ENCODE measurements around the gene GALNT13.
A peak's percentile ranks its signal among the peaks of the same experiment; 100 is the strongest.

The GALNT13 gene

DNA sequence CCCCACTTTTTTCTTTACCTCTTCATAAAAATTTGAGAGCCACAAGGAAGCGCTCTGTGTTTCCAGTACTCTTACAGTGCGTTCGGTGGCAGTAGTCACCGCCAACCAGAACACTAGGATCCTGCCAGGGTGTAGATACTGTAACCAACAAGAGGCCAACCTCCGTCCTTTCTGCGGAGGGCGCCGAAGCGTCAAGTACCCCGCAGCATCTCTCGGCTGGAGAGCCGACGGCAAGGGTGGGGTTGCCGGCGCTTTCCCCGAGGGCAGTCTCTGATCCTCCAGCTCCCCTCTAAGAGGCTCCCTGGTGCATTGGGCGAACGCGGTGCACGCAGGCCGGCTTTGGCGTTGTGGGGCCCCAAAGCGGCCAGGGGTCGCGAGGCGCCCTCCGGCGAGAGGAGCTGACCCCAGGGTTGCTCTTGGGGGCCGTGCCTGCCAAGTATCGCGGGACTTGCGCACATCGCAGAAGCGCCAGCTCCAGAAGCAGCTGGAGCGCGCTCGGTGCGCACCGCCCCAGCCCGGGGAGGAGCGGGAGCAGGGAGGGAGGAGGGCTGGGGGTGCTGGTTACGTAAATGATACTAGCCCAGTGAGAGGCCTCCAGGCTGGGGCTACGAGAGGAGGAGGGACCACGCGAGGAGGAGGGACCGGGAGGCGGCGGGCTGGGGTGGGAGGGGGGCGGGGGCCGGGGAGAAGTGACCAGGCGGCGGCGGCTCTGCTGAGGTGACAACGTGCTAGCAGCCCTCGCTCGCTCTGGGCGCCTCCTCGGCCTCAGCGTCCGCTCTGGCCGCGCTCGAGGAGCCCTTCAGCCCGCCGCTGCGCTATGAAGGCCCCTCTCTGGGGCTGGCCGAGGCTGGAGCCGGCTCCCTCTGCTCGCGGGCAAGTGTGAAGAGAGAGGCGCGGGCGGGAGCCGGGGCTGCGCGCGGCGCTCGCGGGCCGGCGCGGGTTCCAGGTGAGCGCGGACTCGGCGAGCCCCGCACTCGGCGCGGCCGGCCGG is at the start of gene GALNT13:
Gene GALNT13 (plus strand): TSS at position 692 of the 991 bp plus-strand sequence.
- no peak for DNase-seq

DNA sequence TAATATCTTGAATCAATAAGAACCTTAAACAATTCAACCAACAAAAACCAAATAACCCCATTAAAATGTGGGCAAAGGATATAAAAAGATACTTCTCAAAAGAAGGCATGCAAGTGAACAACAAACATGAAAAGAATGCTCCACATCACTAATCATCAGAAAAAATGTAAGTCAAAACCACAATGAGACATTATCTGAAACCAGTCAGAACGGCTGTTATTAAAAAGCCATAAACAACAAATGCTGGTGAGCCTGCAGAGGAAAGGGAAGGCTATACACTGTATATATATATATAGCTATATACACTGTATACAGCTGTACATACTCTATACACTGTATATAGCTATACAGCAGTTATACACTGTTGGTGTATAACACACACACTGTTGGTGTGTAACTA is 47.8 kb upstream of the GALNT13 start:
- peak; percentile 53 for DNase-seq

DNA sequence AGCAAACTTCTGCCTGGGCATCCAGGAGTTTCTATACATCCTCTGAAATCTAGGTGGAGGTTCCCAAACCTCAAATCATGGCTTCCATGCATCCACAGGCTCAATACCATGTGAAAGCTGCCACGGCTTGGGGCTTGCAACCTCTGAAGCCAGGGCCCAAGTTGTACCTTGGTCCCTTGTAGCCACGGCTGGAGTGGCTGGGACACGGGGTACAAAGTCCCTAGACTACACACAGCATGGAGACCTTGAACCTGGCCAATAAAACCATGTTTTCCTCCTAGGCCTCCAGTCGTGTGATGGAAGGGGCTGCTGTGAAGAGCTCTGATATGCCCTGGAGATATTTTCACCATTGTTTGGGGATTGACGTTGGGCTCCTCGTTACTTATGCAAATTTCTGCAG is 43.4 kb upstream of the GALNT13 start:
- DNase-seq: no peak

DNA sequence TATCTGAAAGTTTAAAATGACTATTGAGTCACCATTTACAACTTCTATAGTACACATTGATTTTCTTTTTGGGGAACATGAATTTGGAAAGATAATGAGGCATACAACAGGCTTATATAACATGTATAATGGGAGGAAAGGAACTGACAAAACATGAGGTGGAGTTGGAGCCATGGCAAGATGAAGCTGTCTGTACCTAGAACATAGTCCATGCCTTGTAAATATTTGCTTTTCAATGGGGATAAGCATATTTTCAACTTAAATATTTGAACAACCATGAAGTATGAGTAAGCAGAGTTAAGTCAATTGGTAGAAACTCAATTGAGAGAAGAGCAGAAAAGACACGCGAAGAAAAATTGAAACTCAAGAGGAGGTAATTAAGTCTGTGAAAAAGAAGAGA is 37.1 kb upstream of the GALNT13 start:
- no peak for DNase-seq

DNA sequence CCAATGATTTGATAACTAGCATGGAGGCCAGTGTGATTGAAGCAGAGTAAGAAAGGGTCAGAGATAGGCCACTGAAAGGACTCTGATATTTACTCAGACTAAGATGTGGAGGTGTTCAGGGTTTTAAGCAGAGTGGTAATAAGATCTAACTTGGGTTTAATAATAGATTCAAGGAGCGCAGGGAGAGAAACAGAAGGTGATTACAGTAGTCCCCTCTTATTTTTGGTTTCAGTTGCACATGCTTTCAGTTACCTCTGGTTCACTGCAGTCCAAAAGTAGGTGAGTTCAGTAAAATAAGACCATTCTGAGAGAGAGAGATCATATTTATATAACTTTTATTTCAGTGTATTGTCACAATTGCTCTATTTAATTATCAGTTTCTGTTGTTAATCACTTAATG is 13.5 kb upstream of the GALNT13 start:
- DNase-seq: no peak

DNA sequence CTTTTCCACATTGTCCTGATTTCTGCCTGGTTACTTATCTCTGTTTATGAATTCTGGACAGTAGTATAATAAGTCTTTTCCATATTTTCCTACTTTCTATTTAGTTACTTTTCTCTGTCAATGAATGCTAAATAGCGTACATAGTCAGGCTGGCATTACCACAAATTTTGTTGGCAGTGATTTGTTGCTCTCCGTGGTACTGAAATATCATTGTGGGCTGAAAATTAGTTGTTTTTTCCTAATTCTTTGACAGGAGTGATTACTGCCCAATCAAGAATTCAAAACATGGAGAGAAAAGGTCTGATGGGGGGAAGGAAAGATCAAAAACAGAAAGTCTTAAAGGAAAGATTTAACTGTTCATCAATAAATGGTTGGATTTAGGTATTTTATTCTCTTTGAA is 7.7 kb upstream of the GALNT13 start:
- no peak for DNase-seq

DNA sequence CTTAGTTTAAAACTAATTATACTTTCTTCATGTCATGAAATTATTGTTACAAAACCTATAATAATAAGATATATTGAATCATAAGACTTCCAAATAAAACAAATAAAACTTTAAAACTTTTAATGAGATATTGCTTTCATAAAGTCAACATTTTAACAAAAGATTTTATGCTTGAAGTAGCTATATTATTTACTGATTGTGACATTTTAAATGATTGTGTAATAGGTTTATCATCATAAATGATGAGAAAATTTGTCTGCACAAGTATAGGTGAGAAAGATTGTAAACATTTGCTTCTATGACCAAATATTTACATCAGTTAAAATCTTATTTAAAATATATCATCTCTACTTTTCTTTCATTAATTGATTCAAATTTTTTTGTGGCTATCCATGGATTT is 5.1 kb upstream of the GALNT13 start:
- DNase-seq: no peak

DNA sequence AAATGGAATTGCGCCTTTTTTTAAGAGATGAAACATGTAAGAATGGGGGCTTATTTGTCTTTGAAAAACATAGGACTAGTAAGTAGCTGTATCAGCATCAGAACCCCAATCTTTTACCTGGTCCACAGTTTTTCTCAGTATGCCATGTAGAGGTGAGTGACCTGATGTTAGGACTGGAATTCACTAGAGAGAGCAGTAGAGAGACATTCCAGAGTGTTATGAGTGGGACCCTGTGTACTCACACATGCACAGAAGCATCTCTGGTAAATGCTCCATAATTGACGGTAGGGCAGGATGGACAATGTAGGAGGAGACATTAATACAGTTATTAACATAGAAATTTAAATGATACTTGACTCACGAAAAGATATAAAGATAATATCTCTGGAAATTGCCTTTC is 1.4 kb upstream of the GALNT13 start:
- no peak for DNase-seq

DNA sequence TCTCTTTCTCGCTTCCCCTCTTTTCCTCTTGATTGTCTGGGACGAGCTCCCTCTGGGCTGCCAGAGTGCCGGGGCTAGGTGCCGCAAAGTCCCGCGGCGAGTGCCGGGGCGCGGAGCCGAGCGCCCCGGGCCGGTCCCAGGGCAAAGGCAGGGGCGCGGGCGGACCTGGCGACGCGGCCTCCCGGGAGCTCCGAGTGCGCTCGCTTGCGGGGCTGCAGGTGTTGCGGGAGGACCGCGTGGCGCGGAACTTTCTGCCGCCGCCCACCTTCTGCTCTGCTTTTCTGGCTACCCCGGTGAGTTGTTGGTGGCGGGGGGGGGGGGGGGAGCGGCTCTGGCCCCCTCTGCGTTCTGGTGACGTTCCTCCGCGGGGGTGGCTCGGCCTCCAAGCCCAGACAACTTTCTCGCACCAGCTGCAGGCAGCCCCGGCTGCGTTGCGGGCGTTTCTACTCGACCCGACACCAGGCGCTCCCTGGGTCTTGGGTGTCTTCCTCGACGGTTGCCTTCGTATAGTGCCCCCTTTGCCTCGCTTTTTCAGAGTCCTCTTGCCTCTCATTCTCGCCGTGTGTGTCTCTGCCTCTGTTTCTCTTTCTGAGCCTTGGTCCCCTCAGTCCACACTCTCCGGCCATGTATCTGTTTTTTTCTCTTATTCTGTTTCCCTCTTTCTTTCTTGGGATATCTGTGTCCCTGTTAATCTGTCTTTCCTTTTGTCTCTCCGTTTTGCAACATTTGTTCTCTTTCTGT is 759 bp downstream of the GALNT13 start:
- DNase-seq: no peak

DNA sequence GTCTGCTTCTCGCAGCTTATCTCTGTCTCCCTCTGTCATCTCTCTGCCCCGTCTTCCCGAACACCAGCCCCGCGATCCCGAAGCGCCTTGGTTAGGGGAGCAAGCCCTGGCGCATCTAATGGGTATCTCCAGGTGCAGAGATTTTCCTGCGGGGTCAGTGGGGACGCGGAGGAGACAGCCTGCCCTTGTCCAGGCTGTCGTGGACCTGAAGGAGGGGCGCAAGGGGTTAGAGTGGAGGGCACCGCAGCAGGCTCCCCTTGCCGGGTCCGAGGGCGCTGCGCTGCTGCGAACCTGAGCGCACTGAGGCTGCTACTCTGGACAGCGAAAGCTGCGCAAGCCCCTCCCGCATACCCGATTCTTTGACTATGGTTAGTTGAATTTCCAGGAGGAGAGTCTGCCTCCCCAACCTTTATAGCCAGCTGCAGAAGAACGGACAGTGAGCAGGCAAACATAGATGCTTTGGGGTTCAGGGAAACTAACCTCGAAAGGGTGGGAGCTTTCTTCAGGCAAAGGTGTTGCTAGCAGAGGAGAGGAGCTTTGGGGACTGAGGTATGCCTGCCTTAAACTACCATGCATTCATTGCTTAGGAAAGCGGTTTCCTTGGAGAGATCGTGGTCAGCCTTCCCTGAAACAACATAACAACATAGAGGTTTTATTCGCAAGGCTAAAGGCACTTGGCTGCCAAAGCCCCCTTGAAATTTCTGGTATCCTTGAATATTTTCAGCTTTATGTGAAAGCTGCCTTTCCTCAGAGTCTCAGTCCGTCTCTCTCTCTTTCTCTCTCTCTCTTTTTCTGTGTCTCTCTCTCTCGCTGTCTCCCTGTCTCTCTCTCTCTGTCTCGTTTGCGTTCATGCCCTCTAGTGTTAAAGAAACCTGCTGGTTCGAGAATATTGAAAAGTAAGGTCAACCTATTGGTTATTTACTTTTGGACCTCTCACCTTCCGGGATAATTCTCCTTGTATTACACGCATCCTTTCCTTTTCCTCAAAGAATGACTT is 1.6 kb downstream of the GALNT13 start:
- no peak for DNase-seq

DNA sequence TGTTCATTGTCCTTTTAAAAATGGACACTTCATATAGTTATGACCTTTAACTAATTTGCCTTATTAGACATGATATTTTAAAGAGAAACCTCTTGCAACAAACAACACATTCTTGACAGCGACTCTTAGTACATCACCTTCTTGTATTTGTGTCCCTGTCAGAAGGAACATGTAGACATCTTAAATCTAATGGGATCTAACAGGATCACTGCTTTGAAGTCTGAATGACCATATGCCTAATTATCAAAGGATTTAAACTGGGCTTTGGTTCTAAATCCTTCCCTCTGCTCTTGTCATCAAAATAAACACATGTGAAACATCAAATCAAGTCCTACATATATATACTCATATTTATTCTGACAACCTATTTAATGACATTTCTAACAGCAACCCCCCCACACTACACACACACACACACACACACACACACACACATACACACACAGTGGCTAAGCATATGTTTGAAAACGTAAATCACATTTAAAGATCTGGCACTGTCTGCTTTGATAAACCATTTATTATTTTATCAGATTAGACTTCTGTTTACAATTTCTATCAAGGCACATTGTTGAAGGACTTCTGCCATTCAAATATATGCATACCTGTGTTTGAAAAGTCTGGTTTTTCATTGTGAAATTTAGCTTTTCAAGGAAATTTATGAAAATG is 4.2 kb downstream of the GALNT13 start:
- DNase-seq: no peak

DNA sequence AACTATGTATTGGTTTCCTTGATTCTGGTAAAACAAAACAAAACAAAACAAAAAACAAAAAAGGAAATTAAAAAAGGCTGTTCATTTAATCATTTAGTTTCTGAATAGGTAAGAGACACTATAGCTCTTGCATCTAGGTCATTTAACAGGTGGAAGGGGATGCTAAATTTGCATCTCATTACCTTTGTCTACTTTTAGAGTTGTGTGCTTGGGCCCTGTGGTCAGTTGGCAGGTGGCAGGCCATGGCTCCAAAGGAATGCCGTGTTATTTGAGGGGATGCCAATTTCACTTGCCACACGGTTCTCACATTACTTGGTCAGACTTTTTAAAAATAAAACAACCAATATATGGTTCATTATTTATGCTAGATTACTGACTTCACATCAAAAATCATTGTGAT is 9.2 kb downstream of the GALNT13 start:
- DNase-seq: no peak

DNA sequence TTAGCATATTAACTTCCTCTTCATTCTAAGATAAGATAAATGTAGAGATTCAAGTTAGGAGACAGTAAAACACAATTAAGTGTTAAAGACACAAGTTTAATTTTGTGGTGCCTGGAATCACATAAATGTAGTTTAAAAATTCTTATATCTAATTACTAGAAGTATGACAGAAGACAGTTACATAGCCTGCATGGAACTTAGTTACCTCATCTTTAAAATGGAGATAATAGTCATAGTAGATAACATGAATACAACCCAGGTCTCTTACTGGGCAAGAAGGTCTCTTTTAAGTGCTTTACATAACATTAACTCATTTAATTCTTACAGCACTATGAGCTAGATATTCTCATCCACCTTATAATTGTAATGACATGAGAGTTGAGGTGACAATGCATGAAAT is 15.1 kb downstream of the GALNT13 start:
- no peak for DNase-seq

DNA sequence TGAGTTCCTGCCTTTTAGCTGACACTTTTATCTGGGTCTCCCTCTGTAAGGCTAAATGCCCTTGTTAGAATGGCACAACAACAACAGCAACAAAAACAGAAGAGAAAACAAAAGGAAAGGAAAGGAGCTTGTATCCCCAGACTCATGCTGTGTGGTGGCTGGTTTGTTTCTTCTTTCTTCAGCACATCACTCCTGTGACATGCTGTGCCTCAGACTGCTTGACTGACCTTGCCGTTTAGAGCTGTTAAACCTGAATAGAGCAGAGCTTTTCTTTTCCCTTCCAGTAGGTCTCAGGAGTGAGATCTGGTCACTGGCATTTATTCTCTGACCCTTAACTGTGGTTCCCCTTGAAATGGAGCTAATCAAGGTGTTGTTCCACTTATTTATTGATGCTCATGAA is 18.9 kb downstream of the GALNT13 start:
- no peak for DNase-seq

DNA sequence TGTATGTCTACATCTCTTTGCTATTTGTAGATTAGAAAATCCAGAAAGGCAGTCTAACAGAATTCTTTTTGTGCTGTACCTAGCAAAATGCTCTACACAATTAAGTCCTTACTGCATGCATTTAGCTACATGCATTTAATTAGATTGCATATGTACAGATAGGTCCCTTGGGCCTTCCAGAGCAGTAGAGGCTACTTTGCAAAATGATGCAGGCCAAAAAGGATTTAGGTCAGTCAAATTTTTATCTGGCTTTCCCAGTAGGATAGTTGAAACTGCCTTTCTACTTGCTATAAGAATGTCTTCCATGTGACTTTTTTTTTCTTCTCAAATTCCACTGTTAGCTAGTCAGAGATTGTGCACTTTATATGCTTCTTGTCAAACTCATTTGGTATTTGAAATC is 19.3 kb downstream of the GALNT13 start:
- no peak for DNase-seq

DNA sequence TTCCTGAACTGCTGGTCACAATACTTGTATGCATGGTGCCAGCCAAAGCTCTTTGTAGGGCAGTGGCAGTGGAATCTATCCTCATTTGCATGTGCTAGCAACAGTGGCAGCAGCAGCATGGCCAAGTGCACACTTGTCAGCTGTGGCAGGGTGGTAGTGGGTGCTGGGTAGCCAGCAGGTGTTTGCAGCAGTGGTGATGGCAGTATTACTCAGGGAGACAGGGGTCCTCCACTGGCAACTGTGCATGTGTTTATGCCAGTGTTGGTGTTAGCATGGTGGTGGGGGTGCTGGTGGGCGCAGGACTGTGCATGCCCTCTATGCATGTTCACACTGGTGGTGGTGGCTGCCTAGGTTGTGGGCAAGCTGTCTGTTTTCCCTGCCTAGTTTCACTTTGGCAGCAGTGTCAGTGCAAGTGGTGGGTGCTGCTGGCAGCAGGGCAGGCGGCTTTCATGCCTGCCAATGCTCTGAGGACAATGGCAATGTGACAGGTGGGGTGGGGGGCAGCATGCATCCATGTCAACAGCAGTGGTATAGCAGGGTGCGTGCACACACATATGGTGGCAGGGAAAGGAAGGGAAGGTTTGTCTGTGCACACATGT is 41.2 kb downstream of the GALNT13 start:
- DNase-seq: no peak

DNA sequence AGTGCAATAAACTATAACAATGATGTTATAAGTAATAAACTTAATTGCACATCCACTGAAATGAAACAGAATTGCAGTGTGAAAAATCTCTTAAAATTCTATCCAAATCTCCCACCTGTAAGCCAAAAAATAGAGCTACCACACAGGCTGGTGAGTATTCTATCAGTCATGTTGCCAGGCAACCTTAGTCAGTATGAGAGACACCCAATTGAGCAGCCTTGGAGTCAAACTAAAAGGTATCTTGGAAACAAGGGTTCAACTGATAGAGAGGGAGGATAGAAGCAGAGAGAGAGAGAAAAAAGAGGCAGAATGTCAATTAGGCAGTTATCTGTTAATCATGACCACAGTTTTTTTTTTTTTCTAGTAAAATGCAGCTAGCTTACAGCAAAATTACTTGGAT is 45.8 kb downstream of the GALNT13 start:
- no peak for DNase-seq

DNA sequence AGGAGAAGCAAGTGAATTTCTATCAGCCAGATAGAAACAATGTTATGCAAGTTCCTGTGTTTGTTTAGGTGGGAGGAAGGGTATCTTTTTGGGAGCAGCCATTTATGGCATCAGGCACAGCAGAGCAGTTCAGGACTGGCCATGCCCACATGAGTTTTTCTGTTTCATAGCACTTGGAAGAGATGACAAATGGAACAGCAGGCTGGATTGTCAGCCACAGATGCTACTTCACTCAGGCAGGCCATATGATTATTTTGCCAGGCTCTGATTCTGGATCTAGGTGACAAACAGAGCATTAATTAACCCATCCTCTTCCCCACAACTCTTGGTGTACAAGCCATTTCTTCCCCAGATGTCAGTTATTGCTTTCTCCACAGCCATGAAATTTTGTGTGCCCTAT is 63.8 kb downstream of the GALNT13 start:
- DNase-seq: no peak

DNA sequence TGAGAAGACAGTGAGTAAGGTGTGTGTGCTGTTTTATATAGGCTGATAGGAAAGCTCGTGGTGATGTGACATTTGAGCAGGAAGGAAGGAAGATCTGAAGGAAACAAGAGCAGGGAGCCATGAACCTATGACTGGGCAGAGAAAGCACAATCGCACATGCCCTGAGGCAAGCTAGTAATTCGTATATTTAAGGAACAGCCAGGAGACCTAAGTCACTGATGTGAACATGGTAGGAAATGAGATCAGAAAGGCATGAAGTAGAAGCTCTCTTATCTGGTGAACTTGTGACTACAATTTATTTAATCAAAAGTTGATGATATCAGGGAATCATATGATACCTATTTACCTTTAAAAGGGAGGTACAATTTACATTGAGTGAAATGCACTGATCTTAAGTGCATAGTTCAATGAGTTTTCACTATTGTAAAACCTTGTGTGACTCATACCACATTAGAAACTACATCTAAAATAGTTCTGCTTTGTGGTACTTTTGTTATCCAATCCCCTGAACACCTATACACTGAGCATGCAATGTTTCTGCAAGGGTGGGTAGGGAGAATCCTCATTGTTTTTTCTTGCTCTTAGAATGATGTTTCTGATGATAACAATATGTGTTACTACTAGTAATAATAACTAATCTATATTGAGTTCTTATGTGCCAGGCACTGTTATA is 67.5 kb downstream of the GALNT13 start:
- no peak for DNase-seq

DNA sequence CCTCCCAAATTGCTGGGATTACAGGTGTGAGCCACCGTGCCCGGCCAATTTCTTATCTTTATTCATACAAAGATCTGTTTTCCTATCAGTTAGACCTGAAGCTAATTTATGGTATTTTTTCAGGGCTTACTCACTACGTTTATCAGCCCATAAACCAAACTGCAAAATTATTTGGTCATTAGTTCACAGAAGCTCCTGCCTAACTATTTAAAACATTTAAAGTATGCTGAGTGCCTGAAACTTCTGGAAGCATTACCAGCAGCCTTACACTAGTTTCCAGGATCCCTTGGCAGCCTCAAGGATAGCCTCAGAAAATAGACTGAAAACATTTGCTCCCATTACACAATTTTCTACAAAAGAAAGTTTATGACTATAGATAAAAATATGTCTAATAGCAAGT is 68.8 kb downstream of the GALNT13 start:
- DNase-seq: no peak

DNA sequence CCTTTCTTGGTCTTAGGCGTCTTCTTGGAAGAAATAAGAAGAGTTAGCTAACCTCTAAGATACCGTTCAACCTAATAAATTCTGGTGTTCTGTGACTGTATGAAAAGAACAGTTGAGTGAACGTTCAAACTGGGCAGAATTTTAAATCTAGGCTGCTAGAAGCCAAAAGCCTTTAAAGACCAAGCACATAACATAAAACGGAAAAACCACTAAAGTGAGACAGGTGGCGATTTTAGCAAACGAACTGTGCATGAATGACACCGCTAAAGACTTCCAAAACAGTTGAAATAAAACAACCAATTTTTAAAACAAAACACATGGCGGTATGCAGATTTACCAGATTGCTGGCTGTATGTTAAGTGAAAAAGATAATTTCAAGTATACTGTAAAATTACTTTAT is 73.1 kb downstream of the GALNT13 start:
- DNase-seq: no peak

Measured in HCEC 1CT (cell line).